NOMO-1 treated with DMSO at 0.1 percent for 48 hours (cell line): Measurements from ENCODE around the gene SULF2.
A peak's percentile ranks its signal among the peaks of the same experiment; 100 is the strongest.

Source experiments
- DNase-seq: peaks from one replicate; lab custom pipeline; 2025; ENCODE audit not compliant: unreplicated experiment; lab: John Stamatoyannopoulos, UW

The SULF2 gene

DNA sequence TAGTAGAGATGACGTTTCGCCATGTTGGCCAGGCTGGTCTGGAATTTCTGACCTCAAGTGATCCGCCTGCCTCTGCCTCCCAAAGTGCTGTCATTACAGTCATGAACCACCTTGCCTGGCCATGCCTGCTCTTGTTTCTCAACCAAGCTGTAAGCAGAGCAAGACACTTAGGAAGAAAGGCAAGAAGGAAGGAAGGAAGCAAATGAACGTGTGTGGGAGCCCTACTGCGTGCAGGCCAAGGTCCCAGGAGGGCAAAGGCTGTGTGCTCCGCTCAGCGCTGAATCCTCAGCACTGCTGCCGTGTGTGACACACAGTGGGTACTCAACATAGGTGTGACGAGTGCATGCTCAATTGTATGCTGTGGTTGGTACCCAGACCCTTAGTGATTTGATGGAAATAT is 47.4 kb downstream of the SULF2 start:
- DNase-seq = no peak

DNA sequence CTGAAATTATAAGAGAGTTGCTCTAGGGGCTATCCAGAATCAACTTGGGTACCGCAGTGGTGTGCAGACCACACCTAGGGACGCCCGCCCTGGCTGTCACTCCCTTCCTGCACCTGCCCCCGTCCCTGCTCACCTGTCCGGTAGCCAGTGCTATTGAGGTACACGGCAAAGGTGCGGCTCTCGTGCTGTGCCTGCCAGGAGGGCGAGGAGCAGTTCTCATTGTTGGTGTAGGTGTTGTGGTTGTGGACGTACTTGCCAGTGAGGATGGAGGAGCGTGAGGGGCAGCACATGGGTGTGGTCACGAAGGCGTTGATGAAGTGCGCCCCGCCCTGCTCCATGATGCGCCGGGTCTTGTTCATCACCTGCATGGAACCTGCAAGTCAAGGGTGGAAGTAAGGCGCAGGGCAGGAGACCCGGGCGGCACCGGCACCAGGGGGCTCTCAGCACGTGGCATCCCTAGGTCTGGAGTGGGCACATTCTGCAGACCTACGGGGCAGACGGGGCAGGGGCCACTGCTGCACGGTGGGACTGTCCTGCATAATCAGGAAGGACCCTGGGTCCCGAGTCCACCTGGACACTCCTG is 48.6 kb downstream of the SULF2 start:
- DNase-seq = no peak

DNA sequence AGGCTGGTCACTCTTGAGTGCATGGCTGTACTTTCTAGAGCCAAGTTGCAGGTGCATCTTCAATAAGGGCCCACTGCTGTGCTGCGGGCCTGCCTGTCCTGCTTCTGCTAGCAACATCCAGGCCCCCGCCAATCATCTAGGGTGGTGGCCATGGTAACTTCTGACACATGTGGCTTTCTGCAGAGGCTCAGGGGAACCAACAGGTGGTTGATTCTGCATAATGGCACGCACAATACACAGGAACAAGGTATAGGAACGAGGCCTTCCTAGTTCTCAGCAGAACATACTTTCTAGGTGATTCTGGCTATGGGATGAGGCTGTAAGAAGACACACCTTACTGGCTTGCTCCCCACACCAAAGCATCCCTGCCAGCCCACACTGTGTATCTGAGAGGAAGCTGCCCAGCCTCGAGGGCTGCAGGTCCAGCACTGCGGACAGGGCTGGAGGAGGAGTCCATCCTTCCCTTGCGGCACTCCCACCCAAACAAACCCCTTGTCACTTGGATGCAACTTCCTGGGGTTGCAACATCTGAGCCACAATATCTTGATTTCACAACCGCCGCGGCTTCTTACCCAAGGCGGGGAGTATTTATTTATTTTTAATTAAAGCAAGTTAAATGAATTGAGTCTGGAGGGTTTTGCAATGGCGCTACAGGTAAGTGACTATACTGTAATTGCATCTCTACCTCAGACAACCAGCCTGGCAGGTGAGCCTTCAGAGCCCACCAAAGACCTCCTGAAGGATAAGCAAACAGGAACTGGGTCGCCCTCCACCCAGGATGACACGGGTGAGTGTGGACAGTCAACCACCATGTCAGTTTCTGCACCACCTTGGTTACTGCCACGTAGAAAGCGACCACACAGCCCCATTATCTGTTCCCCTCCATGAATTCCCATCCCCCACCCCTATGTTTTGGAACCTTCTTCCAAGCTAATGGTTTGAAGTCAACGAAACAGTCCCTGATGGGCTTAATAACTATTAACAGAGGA is 49.6 kb downstream of the SULF2 start:
- peak; percentile 89 for DNase-seq

DNA sequence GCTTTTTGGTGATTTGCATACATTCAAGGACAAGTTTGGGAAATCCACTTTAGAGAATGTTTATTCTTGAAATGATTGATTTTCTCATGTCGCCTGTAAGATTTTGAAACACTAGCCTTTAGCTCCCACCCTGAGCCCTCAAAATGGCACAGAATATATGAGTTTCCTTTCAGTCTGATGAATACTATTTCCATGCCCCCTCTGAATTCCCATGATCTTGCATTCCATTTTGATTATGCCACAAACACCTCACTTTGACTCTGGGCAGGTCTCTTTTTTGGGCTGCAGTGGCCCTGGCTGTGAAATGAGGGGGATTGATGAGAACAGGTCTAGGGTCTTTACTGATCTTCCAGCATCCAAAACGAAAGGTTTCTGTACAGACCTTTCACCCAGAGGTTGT is 50.4 kb downstream of the SULF2 start:
- no peak for DNase-seq

DNA sequence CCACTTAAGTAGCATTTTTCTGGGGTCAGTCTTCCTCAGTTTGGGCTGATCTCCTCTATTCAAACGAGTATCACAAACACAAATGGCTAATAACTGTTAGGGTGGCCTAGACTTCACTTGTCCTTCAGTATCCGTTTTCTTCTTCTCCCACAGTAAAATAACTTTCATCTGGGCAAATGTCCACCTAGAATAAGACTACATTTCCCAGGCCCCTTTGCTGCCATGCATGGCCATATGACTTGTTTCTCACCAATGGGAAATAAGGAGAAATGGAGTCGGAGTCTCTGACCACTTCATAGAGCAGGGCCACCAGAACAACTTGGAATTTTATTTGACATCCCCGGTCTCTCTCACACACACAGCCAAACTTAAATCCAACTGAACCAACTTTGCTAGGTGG is 51.4 kb downstream of the SULF2 start:
- no peak for DNase-seq

DNA sequence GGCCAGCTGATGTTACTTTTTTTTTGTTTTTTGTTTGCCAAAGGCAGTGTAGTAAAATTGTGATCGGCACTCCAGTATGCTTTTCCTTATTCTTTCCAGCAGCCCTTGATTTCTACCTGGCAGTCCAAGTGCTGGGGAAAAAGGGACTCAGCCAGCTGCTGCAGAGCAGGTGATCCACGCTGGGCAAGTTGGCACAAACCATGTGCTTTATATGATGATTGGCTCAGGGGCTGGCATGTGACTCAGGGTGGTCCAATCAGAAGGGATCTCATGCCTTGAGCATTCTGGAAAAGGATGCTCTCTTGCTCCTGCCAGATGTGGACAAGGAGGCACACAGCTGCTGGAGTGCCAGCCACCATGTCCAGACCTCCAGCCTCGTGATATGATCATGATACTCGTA is 54.5 kb downstream of the SULF2 start:
- no peak for DNase-seq

DNA sequence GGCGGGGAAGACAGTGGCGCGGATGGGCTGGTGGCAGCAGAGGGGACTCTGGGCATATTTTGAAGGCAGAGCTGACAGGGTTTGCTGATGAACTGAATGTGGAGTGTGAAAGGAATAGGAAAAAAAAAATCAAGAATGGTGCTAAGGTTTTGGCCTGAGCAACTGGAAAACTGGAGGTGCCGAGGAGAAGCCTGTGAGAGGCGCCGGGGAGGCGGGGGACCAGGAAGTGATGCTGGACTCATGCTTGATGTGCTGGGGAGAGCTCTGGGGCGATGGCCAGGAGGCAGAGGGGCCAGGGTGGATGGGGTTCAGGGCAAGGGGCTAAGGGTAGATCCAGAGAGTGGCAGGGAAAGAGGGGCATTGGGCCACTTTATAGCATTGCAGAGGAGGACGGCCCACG is 55.8 kb downstream of the SULF2 start:
- DNase-seq = no peak

DNA sequence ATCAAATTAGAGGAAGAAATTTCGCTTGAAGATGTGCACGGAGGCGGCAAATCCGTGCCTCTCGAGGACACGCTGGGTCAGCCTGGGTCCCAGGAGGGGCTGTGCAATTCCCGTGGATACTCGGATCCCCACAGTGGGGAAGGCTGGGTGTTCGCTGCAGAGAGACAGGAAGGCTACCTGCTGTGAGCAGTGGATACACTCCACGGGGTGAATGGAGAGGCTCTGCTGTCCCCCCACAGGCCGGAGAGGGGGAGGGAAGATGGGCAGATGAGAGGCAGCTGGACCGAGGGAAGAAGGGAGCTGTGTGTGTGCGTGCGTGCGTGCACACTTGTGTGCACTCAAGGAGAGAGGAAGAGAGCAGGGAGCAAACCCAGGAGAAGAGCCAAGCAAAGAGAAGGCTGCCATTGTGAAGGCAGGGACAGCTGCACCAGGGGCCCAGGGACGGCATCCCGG is 57.3 kb downstream of the SULF2 start:
- DNase-seq = peak; percentile 37

DNA sequence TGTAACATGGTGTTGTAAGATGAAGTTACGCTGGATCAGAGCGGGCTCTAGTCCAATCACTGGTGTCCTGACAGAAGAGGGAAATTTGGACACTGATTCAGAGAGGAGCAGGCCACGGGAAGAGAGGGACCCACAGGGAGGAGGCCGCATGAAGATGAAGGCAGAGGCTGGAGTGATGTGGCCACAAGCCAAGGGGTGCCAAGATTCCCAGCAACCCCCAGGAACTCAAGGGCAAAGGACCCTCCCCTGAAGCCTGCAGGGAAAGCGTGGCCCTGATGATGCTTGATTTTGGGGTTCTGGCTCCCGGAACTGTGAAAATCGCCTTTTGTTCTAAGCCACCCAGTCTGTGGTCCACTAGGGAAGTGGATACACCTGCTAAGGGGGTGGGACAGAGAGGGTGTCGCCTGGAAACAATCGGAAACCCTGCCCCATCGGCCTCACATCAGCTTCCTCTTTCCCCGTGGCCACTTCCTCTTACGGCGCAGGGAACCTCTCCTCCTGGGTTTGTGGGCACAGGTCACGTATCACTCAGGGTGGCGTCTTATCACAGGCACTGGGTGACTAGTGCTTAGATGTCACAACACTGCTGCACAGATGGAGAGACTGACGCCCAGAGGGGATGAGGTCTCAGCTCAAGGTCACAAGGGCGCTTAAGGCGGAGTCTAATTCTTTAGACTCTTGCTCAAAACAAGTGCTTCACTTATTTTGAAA is 58.0 kb downstream of the SULF2 start:
- DNase-seq = peak; percentile 100

DNA sequence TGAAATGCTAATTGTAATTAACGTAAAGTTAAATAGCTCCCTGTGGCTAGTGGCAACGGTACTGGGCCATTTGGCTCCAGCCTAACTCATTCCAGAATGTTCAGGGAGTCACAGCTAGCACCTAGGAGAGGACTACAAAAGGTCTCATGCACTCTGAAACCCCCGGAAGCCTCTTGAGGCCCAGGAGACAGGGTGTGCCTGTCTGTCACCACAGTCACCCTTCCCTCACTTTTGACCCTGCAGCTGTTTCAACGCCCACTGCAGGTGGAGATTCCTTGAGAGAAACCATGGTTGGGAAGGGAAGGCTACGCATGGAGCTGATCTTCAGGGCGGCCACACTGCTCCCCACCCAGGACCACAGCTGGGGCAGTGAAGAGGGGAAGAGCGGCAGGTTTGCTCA is 58.6 kb downstream of the SULF2 start:
- DNase-seq = no peak

DNA sequence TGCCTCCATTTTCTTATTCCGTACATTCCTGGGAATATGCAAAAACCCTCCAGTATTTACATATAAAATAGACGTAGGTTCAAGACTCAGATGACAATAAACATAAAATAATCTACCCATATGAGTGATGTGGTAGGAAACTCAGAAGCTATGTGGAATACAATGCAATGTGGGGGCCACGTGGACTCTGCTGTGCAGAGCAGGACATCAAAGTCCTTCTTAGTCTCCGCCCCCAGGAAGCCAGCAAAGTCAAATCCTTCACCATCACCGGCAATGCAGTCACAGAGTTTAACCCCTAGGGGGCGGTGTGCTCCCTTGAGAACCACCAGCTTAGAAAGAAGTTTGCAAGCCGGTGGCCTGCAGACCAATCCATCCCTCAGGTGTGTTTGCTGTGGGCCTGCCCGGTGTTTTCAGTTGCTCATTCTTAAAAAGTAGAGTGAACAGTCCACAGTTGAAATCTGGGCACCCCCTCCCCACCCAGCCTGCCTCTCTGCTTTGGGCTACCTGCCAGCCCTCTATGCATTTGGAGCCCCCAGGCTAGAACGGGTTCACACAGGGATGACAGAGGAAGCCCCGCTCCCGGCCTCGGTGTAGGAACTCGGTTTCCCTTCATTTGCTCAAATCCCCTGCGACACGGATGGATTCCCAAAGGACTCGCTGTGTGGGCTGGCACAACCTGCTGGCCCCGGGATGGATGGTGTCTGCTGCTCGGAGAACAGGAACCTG is 59.9 kb downstream of the SULF2 start:
- peak; percentile 91 for DNase-seq

DNA sequence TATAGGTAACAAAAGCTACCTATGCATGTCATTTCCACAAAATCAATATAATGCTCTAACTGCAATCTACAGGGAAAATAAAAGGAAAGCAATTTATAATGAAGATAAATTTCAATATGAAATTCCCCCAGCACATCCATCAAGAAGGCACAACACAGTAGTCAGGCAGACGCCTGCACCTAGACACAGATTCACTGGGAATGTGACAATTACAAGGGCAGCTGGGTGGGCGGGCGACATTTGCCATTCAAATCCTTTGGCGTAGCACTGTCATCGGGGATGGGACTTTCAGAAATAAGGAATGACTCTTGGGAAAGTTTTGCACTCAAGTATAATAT is 60.4 kb downstream of the SULF2 start:
- DNase-seq = no peak

DNA sequence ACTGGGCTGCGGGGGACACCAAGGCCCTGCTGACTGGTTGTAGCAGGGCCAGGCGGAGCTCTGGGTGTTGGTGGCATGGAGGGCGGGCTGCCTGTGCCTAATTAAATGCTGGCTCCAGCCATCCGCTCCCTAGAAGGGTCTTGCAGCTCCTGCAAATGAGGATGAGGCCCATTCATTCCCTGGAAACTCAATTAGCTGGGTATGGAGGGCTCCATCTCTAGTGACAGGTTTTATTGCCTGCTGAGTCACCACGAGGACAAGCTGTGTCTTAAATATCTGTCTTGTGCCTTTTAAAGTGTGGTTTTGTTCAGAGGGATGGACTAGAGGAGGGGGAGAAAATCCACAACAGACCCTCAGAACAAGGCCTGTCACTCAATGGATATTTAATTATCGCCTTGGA is 60.9 kb downstream of the SULF2 start:
- DNase-seq = no peak

DNA sequence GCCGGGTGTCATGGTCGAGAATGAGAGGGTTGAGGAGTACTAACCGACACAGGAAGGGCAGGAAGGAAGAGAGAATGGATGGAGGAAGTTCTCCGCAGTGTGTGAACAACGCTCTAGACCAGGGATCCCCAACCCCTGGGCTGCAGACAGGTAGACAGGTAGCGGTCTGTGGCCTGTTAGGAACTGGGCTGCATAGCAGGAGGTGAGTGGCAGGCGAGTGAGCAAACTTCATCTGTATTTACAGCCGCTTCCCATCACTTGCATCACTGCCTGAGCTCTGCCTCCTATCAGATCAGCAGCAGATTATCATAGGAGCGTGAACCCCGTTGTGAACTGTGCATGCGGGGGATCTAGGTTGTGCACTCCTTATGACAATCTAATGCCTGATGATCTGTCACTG is 62.0 kb downstream of the SULF2 start:
- DNase-seq = peak; percentile 2

DNA sequence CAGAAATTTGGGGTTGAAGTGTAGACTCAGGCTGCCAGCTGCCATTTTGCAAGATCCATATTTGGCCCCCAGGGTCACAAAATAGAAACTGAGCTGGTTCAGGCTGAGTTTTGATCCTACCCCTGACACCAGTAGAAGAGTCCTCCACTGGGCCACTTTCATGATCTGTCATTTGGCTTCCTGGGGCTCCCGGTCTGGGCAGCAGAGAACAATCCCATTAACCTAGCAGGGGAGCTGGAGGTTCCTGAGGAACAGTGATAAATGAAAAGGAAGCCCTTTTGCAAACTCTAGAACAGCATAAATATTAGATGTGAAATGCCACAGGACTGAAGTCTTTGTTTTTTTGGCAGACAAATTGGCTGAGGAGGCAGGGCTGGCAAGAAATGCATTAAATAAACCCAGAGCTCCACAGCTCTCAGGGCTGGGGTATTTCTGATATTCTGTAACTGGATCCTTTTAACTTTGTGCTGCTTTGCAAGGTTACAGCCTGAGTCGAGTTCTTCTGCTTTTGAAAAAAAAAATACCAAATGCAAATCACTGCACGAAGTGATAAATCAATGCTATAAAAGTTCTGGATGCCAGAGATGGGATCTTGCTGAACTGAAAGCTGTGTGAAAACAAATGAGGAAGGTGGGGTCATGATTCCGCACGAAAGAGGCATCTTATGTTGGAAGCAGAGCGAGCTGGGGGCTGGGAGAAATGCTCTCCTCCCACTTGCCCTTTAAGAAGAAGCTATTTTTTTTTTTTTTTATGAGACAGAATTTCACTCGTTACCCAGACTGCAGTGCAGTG is 64.4 kb downstream of the SULF2 start:
- peak; percentile 6 for DNase-seq

DNA sequence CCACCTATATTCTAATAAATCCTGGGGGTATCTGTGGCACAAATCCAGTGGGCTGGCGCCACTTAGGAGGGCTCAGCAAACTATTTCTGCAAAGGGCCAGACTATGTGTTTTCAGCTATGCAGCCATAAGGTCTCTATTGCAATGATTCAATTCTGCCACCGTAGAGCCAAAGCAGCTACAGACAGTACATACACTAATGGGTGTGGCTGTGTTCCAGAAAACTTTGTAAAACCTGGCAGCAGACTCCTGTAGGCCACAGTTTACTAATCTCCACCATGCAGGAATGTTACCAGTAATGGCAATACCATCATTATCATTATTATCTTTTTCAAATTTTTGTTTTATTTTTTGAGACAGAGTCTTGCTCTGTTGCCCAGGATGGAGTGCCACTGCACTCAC is 65.7 kb downstream of the SULF2 start:
- no peak for DNase-seq

DNA sequence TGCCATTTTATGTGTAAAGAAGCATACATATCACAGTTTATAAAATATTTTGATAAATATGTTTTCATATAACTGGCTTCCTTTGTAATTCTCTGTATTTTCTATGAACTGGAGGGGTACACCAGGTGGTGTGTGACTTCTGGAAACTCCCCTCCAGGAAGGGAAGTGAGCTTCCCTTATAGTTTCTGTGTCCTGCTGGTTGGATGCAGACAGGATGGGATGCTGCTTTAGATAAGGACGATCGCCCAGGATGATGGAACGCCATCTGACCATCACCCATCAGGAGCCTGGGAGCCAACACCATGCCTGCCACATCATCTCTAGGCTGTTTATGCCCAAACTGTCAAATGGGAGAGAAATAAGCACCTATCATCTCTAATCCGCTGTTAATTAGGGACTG is 66.1 kb downstream of the SULF2 start:
- no peak for DNase-seq

DNA sequence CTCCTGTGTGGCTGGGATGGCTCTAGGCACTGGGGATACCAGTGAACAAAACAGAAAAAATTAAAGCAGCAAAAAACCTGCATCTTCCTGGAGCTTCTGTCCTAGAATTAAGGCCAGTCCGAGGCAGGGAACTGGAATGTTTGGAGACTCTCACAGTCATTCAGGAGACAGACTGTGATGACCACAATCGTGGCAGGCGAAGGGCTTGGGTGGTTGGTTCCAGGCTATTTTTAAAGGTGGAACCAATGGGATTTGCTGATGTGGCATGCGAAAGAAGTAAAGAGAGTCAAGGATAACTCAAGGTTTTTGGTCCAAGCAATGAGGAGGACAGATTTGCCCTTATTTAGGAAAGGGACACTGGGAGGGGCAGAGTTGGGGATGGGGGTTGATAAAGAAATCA is 66.9 kb downstream of the SULF2 start:
- DNase-seq = no peak

DNA sequence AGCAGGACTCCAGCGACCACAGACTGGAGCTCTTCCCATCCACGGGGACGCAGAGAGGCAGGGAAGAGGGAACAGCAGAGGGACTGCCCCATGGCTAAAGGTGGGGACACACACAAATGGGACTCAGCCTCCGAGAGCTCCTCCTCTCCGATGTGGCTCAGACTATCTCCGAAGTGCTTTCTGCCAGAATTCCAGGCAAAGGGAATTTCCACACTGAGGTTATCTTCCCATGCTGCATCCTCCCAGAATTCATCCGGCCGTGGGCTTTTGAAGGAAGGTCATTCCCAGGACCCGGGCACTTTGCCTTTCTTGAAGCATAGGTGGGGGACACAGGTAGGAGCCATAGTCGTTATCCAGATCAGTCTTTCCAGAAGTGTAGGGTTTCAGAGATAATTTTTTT is 67.9 kb downstream of the SULF2 start:
- DNase-seq = no peak

DNA sequence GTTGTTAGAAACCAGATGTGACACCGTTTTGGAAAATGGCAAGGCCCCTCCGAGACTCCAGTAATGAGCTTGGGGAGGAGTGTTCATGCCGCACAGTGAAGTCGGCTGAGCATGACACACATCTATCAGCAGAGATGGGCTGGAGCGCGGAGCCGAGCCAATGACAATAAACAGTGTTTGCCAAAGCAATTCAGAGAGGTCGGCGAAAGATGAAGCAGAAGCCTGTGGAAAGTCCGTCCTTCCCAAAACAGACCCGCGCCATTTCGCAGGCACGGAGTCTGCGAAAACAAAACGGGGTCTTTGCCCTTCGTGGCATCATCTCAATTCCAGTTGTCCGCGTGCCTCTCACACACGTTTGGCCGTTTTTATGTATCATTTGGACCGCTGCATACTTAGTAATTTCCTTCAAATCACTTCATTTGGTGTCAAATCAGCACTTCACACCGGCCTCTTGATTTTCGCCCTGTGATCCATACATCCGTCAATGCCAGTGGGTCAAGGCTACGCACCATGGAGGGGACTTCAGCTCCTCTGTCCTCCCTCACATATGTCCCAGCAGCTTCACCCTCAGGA is 71.3 kb downstream of the SULF2 start:
- DNase-seq = no peak
